ENCODE measurements around the gene INPPL1. TPM values are rescaled to one million over a fixed set of nuclear protein-coding genes. Genes with fewer than 3 reads are reported as not detected.

INPPL1 gene
- total and polyA plus RNA-seq, 10 of the 15 experiments (the other 5 are each of a cell fraction or from before 2014, with no cell fraction given), result 0.47 to 116 (median 43.4) TPM

GRCh38 chr11:72240461-72241290, 16.1 kb downstream of the INPPL1 start:
- DNase-seq (ENCODE audit: low read depth, low spot score), result no peak
- Histone ChIP-seq H3K9me3 (replicated peaks; ENCODE audit: control insufficient read depth, insufficient read depth, low read length) (no peaks in the 10 kb centered on the region; the same call in 2 of the 3 replicates), H4K20me1 (ENCODE audit: control insufficient read depth, insufficient read depth) (no peaks in the 10 kb centered on the region; the same call in 1 of the 2 replicates), H3K4me3 (no peak overlapping the region), H3K79me2 (ENCODE audit: control insufficient read depth, insufficient read depth, low read length) (no peaks in the 10 kb centered on the region), H3K4me1 (ENCODE audit: control insufficient read depth, insufficient read depth, low read length) (peaks cover 4% of the 10 kb centered on the region), H2AFZ (ENCODE audit: control insufficient read depth, low read depth, low read length) (no peak overlapping the region), H3K27ac (ENCODE audit: control insufficient read depth, insufficient read depth) (no peak overlapping the region), H3K9ac (ENCODE audit: control insufficient read depth, insufficient read depth, low read length) (no peak overlapping the region), H3K4me2 (ENCODE audit: control insufficient read depth, insufficient read depth) (no peak overlapping the region), H3K27me3 (replicated peaks in 1 of 2; ENCODE audit: control insufficient read depth in 2 of 2, insufficient read depth in 2 of 2, low read length in 1 of 2) (peaks cover 11 to 15% of the 10 kb centered on the region in 2 experiments; a peak in 3 of 4 replicates), H3K36me3 (ENCODE audit: control insufficient read depth in 2 of 2, insufficient read depth in 2 of 2, low read length in 1 of 2) (peaks cover 0 to 5% of the 10 kb centered on the region in 2 experiments; a peak in 3 of 4 replicates)
- WGBS (ENCODE audit: insufficient coverage, insufficient replicate concordance, low lambda C conversion rate, missing lambda C conversion rate), result 3% methylated on average over 44 of the region's 44 CpGs
- CTCF ChIA-PET, result interaction anchor here (2.0 kb wide), 1 partner anchor 190 kb away, joined by 10 read pairs; no protein-coding TSS in a partner anchor
- TF ChIP-seq EZH2 (IDR thresholded peaks at IDR 0.05; ENCODE audit: borderline replicate concordance, control insufficient read depth, low read depth, low read length), result peak; percentile 94
- TF ChIP-seq IKZF1 (conservative IDR thresholded peaks at IDR 0.05), result no peak
- TF ChIP-seq POLR2A (IDR thresholded peaks at IDR 0.05; ENCODE audit: low read depth, low read length), result peak; percentile 54; the same call in 1 of the 2 replicates
- no peak for TF ChIP-seq RFX5 (IDR thresholded peaks at IDR 0.05; ENCODE audit: low read depth, low read length)
- ATAC-seq, result peak; percentile 12
- SMC1A ChIA-PET (ENCODE audit: uncharacterized antibody, unreplicated experiment), result no interaction called here
- intact Hi-C loops (cut with micrococcal nuclease; ENCODE audit: unreplicated experiment) (no loop called here), in situ Hi-C loops (cut with MboI) (no loop called here)
- RAD21 ChIA-PET (ENCODE audit: unreplicated experiment), result interaction anchor here (0.6 kb wide), 1 partner anchor 182 kb away, joined by 3 read pairs; no protein-coding TSS in a partner anchor
- no peak for FAIRE-seq
- BruUV-seq (replicated peaks), result no TSS peak
- POLR2A ChIA-PET, result no interaction called here

- no peak overlapping the region for H2AFZ ChIP-seq (ENCODE audit: control insufficient read depth, low read depth, low read length)
- H3K4me1 ChIP-seq (ENCODE audit: control insufficient read depth, insufficient read depth, low read length), result peaks cover 4% of the 10 kb centered on the region
- peaks cover 0 to 5% of the 10 kb centered on the region in 2 experiments; a peak in 3 of 4 replicates for H3K36me3 ChIP-seq (ENCODE audit: control insufficient read depth in 2 of 2, insufficient read depth in 2 of 2, low read length in 1 of 2)
- ChIA-PET SMC1A (ENCODE audit: uncharacterized antibody, unreplicated experiment) (no interaction called here), POLR2A (no interaction called here), CTCF (interaction anchor here (2.0 kb wide), 1 partner anchor 190 kb away, joined by 10 read pairs; no protein-coding TSS in a partner anchor), RAD21 (ENCODE audit: unreplicated experiment) (no interaction called here)
- H4K20me1 ChIP-seq (ENCODE audit: control insufficient read depth, insufficient read depth), result no peaks in the 10 kb centered on the region; the same call in 1 of the 2 replicates
- ATAC-seq (no peak), DNase-seq (ENCODE audit: low read depth, low spot score) (no peak), FAIRE-seq (no peak)
- no peak overlapping the region for H3K27ac ChIP-seq (ENCODE audit: control insufficient read depth, insufficient read depth)
- H3K9me3 ChIP-seq (replicated peaks; ENCODE audit: control insufficient read depth, insufficient read depth, low read length), result no peaks in the 10 kb centered on the region; the same call in 2 of the 3 replicates
- no TSS peak for BruUV-seq (replicated peaks)
- H3K4me3 ChIP-seq, result no peak overlapping the region
- peaks cover 11 to 18% of the 10 kb centered on the region in 2 experiments; a peak in 3 of 4 replicates for H3K27me3 ChIP-seq (replicated peaks in 1 of 2; ENCODE audit: control insufficient read depth in 2 of 2, insufficient read depth in 2 of 2, low read length in 1 of 2)
- in situ Hi-C loops (cut with MboI) (no loop called here), intact Hi-C loops (cut with micrococcal nuclease; ENCODE audit: unreplicated experiment) (no loop called here)
- no peak overlapping the region for H3K4me2 ChIP-seq (ENCODE audit: control insufficient read depth, insufficient read depth)
- WGBS (ENCODE audit: insufficient coverage, insufficient replicate concordance, low lambda C conversion rate, missing lambda C conversion rate), result 41% methylated on average over 14 of the region's 20 CpGs
- H3K9ac ChIP-seq (ENCODE audit: control insufficient read depth, insufficient read depth, low read length), result no peak overlapping the region
- no peaks in the 10 kb centered on the region for H3K79me2 ChIP-seq (ENCODE audit: control insufficient read depth, insufficient read depth, low read length)
- TF ChIP-seq, protein P1, sequence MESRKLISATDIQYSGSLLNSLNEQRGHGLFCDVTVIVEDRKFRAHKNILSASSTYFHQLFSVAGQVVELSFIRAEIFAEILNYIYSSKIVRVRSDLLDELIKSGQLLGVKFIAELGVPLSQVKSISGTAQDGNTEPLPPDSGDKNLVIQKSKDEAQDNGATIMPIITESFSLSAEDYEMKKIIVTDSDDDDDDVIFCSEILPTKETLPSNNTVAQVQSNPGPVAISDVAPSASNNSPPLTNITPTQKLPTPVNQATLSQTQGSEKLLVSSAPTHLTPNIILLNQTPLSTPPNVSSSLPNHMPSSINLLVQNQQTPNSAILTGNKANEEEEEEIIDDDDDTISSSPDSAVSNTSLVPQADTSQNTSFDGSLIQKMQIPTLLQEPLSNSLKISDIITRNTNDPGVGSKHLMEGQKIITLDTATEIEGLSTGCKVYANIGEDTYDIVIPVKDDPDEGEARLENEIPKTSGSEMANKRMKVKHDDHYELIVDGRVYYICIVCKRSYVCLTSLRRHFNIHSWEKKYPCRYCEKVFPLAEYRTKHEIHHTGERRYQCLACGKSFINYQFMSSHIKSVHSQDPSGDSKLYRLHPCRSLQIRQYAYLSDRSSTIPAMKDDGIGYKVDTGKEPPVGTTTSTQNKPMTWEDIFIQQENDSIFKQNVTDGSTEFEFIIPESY (IDR thresholded peaks at IDR 0.05), result no peak
- TF ChIP-seq, protein P2, sequence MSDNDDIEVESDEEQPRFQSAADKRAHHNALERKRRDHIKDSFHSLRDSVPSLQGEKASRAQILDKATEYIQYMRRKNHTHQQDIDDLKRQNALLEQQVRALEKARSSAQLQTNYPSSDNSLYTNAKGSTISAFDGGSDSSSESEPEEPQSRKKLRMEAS (IDR thresholded peaks at IDR 0.05; ENCODE audit: low read depth, low read length), result no peak
- no peak for TF ChIP-seq BRCA1 (IDR thresholded peaks at IDR 0.05; ENCODE audit: low read depth, low read length)
- TF ChIP-seq, protein P3, sequence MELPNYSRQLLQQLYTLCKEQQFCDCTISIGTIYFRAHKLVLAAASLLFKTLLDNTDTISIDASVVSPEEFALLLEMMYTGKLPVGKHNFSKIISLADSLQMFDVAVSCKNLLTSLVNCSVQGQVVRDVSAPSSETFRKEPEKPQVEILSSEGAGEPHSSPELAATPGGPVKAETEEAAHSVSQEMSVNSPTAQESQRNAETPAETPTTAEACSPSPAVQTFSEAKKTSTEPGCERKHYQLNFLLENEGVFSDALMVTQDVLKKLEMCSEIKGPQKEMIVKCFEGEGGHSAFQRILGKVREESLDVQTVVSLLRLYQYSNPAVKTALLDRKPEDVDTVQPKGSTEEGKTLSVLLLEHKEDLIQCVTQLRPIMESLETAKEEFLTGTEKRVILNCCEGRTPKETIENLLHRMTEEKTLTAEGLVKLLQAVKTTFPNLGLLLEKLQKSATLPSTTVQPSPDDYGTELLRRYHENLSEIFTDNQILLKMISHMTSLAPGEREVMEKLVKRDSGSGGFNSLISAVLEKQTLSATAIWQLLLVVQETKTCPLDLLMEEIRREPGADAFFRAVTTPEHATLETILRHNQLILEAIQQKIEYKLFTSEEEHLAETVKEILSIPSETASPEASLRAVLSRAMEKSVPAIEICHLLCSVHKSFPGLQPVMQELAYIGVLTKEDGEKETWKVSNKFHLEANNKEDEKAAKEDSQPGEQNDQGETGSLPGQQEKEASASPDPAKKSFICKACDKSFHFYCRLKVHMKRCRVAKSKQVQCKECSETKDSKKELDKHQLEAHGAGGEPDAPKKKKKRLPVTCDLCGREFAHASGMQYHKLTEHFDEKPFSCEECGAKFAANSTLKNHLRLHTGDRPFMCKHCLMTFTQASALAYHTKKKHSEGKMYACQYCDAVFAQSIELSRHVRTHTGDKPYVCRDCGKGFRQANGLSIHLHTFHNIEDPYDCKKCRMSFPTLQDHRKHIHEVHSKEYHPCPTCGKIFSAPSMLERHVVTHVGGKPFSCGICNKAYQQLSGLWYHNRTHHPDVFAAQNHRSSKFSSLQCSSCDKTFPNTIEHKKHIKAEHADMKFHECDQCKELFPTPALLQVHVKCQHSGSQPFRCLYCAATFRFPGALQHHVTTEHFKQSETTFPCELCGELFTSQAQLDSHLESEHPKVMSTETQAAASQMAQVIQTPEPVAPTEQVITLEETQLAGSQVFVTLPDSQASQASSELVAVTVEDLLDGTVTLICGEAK (IDR thresholded peaks at IDR 0.05; ENCODE audit: borderline replicate concordance), result no peak
- no peak for TF ChIP-seq POLR2A (IDR thresholded peaks at IDR 0.05; ENCODE audit: low read depth, low read length)
- TF ChIP-seq SMC3 (IDR thresholded peaks at IDR 0.05; ENCODE audit: borderline replicate concordance, low read length), result no peak
These were observed 16.8 kb downstream of the INPPL1 start for GRCh38 chr11:72241291-72241781.
